ENCODE data around the gene MAD2L1BP.

- TF ChIP-seq, protein P1, sequence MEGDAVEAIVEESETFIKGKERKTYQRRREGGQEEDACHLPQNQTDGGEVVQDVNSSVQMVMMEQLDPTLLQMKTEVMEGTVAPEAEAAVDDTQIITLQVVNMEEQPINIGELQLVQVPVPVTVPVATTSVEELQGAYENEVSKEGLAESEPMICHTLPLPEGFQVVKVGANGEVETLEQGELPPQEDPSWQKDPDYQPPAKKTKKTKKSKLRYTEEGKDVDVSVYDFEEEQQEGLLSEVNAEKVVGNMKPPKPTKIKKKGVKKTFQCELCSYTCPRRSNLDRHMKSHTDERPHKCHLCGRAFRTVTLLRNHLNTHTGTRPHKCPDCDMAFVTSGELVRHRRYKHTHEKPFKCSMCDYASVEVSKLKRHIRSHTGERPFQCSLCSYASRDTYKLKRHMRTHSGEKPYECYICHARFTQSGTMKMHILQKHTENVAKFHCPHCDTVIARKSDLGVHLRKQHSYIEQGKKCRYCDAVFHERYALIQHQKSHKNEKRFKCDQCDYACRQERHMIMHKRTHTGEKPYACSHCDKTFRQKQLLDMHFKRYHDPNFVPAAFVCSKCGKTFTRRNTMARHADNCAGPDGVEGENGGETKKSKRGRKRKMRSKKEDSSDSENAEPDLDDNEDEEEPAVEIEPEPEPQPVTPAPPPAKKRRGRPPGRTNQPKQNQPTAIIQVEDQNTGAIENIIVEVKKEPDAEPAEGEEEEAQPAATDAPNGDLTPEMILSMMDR (IDR thresholded peaks at IDR 0.05 in 2 of 3, conservative IDR thresholded peaks at IDR 0.05 in 1 of 3; ENCODE audit: borderline replicate concordance in 1 of 3, insufficient read depth in 1 of 3, low read depth in 2 of 3, low read length in 2 of 3): no peak
- no peak for TF ChIP-seq EZH2phosphoT487 (IDR thresholded peaks at IDR 0.05; ENCODE audit: borderline replicate concordance)
- TF ChIP-seq, protein P2, sequence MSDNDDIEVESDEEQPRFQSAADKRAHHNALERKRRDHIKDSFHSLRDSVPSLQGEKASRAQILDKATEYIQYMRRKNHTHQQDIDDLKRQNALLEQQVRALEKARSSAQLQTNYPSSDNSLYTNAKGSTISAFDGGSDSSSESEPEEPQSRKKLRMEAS (IDR thresholded peaks at IDR 0.05): no peak
- TF ChIP-seq POLR2A (IDR thresholded peaks at IDR 0.05; ENCODE audit: borderline replicate concordance, extremely low read depth, insufficient read depth, insufficient read length): no peak
- TF ChIP-seq, protein P3, sequence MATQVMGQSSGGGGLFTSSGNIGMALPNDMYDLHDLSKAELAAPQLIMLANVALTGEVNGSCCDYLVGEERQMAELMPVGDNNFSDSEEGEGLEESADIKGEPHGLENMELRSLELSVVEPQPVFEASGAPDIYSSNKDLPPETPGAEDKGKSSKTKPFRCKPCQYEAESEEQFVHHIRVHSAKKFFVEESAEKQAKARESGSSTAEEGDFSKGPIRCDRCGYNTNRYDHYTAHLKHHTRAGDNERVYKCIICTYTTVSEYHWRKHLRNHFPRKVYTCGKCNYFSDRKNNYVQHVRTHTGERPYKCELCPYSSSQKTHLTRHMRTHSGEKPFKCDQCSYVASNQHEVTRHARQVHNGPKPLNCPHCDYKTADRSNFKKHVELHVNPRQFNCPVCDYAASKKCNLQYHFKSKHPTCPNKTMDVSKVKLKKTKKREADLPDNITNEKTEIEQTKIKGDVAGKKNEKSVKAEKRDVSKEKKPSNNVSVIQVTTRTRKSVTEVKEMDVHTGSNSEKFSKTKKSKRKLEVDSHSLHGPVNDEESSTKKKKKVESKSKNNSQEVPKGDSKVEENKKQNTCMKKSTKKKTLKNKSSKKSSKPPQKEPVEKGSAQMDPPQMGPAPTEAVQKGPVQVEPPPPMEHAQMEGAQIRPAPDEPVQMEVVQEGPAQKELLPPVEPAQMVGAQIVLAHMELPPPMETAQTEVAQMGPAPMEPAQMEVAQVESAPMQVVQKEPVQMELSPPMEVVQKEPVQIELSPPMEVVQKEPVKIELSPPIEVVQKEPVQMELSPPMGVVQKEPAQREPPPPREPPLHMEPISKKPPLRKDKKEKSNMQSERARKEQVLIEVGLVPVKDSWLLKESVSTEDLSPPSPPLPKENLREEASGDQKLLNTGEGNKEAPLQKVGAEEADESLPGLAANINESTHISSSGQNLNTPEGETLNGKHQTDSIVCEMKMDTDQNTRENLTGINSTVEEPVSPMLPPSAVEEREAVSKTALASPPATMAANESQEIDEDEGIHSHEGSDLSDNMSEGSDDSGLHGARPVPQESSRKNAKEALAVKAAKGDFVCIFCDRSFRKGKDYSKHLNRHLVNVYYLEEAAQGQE (IDR thresholded peaks at IDR 0.05; ENCODE audit: low read depth): no peak
- TF ChIP-seq EZH2 (IDR thresholded peaks at IDR 0.05): no peak
- no peak for TF ChIP-seq CEBPB (IDR thresholded peaks at IDR 0.05; ENCODE audit: low read depth)
- no peak for TF ChIP-seq ZBTB33 (IDR thresholded peaks at IDR 0.05; ENCODE audit: extremely low read depth, insufficient replicate concordance, low read length)
- no peak for TF ChIP-seq ATF3 (IDR thresholded peaks at IDR 0.05)
- TF ChIP-seq YY1 (IDR thresholded peaks at IDR 0.05; ENCODE audit: extremely low read depth, insufficient replicate concordance, low read depth, low read length): no peak
- TF ChIP-seq SP1 (IDR thresholded peaks at IDR 0.05; ENCODE audit: low read depth): no peak
- TF ChIP-seq POLR2AphosphoS5 (IDR thresholded peaks at IDR 0.05; ENCODE audit: low read depth, low read length): no peak
Observed at GRCh38 chr6:43644940-43645612, 9.4 kb downstream of the MAD2L1BP start, which contains the start of gene RSPH9.
